OCI-LY1 (cell line): ENCODE results near the gene CYP2E1.

ENCODE experiments used
- H2AFZ ChIP-seq: fragments of 200-600 bp; sonication (generic), shearing (Covaris generic); 2 replicates; pipeline ENCODE4 v1.6.0; 2014; ENCODE audit warnings: antibody characterized with exemption, mild to moderate bottlenecking, low read length
- H3F3A ChIP-seq: fragments of 200-600 bp; sonication (generic), shearing (Covaris generic); 2 replicates; pipeline ENCODE4 v1.6.0; 2014; ENCODE audit warnings: mild to moderate bottlenecking, antibody characterized with exemption, low read length, moderate library complexity; ENCODE audit not compliant: insufficient read depth
- H3K27ac ChIP-seq: fragments of 200-600 bp; sonication (generic); 2 replicates; pipeline ENCODE4 v1.5.1; 2014; ENCODE audit warnings: low read length, mixed run types, mild to moderate bottlenecking, low read depth; ENCODE audit not compliant: poor library complexity, severe bottlenecking
- H3K27me3 ChIP-seq: fragments of 200-600 bp; sonication (generic); 2 replicates; pipeline ENCODE4 v1.6.0; 2014; ENCODE audit warnings: antibody characterized with exemption, mild to moderate bottlenecking, low read length, moderate library complexity; ENCODE audit not compliant: insufficient read depth
- H3K36me3 ChIP-seq: fragments of 200-600 bp; sonication (generic); 2 replicates; pipeline ENCODE4 v1.6.1; 2014; ENCODE audit warnings: mild to moderate bottlenecking, antibody characterized with exemption, low read length, moderate library complexity, mixed read lengths; ENCODE audit not compliant: insufficient read depth
- H3K4me1 ChIP-seq: fragments of 200-600 bp; sonication (generic); 2 replicates; pipeline ENCODE4 v1.5.1; 2014; ENCODE audit warnings: mild to moderate bottlenecking, low read length, moderate library complexity; ENCODE audit not compliant: insufficient read depth, severe bottlenecking
- H3K4me2 ChIP-seq: fragments of 200-600 bp; sonication (generic), shearing (Covaris generic); 2 replicates; pipeline ENCODE4 v1.6.1; 2014; ENCODE audit warnings: low read length
- H3K4me3 ChIP-seq: fragments of 200-600 bp; sonication (generic); 2 replicates; pipeline ENCODE4 v1.5.1; 2014; ENCODE audit warnings: low read length, low read depth, mild to moderate bottlenecking, mixed read lengths; ENCODE audit not compliant: poor library complexity, severe bottlenecking
- H3K79me2 ChIP-seq: fragments of 200-600 bp; shearing (Covaris generic); 2 replicates; pipeline ENCODE4 v1.6.1; 2016; ENCODE audit warnings: mixed run types, low read length, mixed read lengths; ENCODE audit not compliant: insufficient read depth
- H3K9ac ChIP-seq: fragments of 200-600 bp; sonication (generic), shearing (Covaris generic); 2 replicates; pipeline ENCODE4 v1.6.1; 2014; ENCODE audit warnings: mild to moderate bottlenecking, low read length, mixed read lengths
- H3K9me2 ChIP-seq: fragments of 200-600 bp; sonication (generic), shearing (Covaris generic); 2 replicates; pipeline ENCODE4 v1.6.1; 2014; ENCODE audit warnings: low read depth, mild to moderate bottlenecking, low read length, mixed read lengths
- H3K9me3 ChIP-seq: fragments of 200-600 bp; shearing (Covaris generic); 2 replicates; pipeline ENCODE4 v1.6.1; 2014; ENCODE audit warnings: low read length, mixed read lengths
- H4K20me1 ChIP-seq: fragments of 200-600 bp; sonication (generic), shearing (Covaris generic); 2 replicates; pipeline ENCODE4 v1.6.0; 2016; ENCODE audit warnings: mild to moderate bottlenecking, low read length; ENCODE audit not compliant: insufficient read depth
- EZH2 ChIP-seq: fragments of 200-600 bp; sonication (generic), shearing (Covaris generic); IDR thresholded peaks from 2 replicates; pipeline ENCODE4 v1.8.0; 2017; ENCODE audit warnings: borderline replicate concordance, mixed run types, mild to moderate bottlenecking, antibody characterized with exemption, low read length, moderate library complexity, mixed read lengths
- TF ChIP-seq, protein P1 (sequence below): fragments of 200-600 bp; sonication (generic), shearing (Covaris generic); IDR thresholded peaks from 2 replicates; pipeline ENCODE4 v1.5.1; 2017; ENCODE audit warnings: mild to moderate bottlenecking, antibody characterized with exemption, low read length, moderate library complexity, mixed read lengths

Gene CYP2E1

DNA sequence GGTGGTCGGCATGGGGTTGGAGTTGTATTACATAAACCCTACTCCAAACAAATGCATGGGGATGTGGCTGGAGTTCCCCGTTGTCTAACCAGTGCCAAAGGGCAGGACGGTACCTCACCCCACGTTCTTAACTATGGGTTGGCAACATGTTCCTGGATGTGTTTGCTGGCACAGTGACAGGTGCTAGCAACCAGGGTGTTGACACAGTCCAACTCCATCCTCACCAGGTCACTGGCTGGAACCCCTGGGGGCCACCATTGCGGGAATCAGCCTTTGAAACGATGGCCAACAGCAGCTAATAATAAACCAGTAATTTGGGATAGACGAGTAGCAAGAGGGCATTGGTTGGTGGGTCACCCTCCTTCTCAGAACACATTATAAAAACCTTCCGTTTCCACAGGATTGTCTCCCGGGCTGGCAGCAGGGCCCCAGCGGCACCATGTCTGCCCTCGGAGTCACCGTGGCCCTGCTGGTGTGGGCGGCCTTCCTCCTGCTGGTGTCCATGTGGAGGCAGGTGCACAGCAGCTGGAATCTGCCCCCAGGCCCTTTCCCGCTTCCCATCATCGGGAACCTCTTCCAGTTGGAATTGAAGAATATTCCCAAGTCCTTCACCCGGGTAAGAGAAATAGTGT is at the start of gene CYP2E1:
CYP2E1 (plus strand) TSS at position 407 of the 632 bp plus-strand sequence; CDS start at position 440, 33 bp downstream.
- Histone ChIP-seq H3K4me1 (no peaks in the 10 kb centered on the region), H2AFZ (no peak within 1 kb of the TSS), H3K27me3 (no peaks in the 10 kb centered on the region; the same call in 1 of the 2 replicates), H3K27ac (no peak within 1 kb of the TSS), H3K4me2 (no peak within 1 kb of the TSS), H3K9me2 (no peaks in the 10 kb centered on the region), H3K79me2 (no peaks in the 10 kb centered on the region), H4K20me1 (no peaks in the 10 kb centered on the region), H3K4me3 (no peak within 1 kb of the TSS), H3K9ac (no peak within 1 kb of the TSS), H3F3A (no peaks in the 10 kb centered on the region), H3K9me3 (peaks cover 7% of the 10 kb centered on the region; the same call in 1 of the 2 replicates), H3K36me3 (no peaks in the 10 kb centered on the region; the same call in 1 of the 2 replicates)
- TF ChIP-seq, protein P1, sequence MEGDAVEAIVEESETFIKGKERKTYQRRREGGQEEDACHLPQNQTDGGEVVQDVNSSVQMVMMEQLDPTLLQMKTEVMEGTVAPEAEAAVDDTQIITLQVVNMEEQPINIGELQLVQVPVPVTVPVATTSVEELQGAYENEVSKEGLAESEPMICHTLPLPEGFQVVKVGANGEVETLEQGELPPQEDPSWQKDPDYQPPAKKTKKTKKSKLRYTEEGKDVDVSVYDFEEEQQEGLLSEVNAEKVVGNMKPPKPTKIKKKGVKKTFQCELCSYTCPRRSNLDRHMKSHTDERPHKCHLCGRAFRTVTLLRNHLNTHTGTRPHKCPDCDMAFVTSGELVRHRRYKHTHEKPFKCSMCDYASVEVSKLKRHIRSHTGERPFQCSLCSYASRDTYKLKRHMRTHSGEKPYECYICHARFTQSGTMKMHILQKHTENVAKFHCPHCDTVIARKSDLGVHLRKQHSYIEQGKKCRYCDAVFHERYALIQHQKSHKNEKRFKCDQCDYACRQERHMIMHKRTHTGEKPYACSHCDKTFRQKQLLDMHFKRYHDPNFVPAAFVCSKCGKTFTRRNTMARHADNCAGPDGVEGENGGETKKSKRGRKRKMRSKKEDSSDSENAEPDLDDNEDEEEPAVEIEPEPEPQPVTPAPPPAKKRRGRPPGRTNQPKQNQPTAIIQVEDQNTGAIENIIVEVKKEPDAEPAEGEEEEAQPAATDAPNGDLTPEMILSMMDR: no peak
- TF ChIP-seq EZH2: no peak

DNA sequence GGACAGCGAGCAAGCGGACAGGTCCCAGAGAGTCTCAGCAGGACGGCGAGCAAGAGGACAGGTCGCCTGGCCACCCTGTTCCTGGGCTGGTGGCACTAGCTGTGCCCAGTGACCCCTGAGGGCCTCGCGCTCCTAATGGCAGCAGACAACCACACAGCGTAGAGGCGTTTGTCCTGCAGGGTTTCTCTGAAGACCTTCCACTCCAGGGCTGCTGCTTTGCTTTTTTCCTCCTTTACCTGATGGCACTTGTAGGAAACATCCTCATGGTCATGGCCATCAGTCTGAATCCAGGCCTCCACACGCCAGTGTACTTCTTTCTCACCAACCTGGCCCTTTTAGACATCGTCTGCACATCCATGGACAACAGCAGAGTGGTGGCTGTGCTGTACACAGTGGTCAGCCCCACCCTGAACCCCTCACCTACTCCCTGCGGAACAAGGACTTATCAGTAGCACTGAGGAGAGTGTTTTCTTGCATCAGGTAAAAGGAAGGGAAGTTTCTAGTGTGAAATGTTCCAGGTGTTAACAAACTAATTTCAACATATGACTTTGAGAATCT is 46.0 kb upstream of the CYP2E1 start:
- no peak for TF ChIP-seq EZH2
- TF ChIP-seq, protein P1: no peak
- Histone ChIP-seq H3F3A (no peaks in the 10 kb centered on the region), H4K20me1 (no peaks in the 10 kb centered on the region), H3K4me1 (no peaks in the 10 kb centered on the region), H3K4me3 (no peak overlapping the region), H3K79me2 (no peaks in the 10 kb centered on the region), H3K9me2 (no peaks in the 10 kb centered on the region), H3K27me3 (no peaks in the 10 kb centered on the region), H3K4me2 (no peak overlapping the region), H3K27ac (no peak overlapping the region), H3K9me3 (peaks cover 6% of the 10 kb centered on the region; the same call in 1 of the 2 replicates), H3K9ac (no peak overlapping the region), H2AFZ (no peak overlapping the region), H3K36me3 (no peaks in the 10 kb centered on the region; the same call in 1 of the 2 replicates)

DNA sequence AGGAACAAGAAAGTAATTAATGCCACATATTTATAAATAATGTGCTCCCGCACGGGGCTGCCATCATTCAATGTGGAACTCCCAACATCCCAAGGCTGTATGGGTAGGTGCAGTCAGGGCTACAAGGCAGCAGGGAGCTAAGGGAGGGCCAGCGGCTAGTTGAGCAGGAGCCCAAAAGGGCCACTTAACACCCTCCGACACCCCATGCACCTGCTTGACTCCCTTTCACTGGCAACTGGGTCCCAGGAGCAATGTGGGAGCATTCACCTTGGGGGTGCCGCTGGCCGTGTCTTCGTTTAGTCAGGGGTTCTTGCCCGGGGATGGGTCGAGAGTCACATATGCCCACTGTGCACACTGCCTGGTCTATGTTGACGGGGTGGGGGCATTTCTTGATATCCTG is 45.5 kb upstream of the CYP2E1 start:
- Histone ChIP-seq H4K20me1 (no peaks in the 10 kb centered on the region), H3K27me3 (no peaks in the 10 kb centered on the region), H3K79me2 (no peaks in the 10 kb centered on the region), H3K9me2 (no peaks in the 10 kb centered on the region), H3K4me3 (no peak overlapping the region), H3F3A (no peaks in the 10 kb centered on the region), H3K36me3 (no peaks in the 10 kb centered on the region; the same call in 1 of the 2 replicates), H3K9ac (no peak overlapping the region), H3K27ac (no peak overlapping the region), H3K4me2 (no peak overlapping the region), H3K4me1 (no peaks in the 10 kb centered on the region), H2AFZ (no peak overlapping the region), H3K9me3 (peaks cover 6% of the 10 kb centered on the region; the same call in 1 of the 2 replicates)
- TF ChIP-seq EZH2: no peak
- TF ChIP-seq, protein P1: no peak
